HL-60 (cell line): ENCODE results near the gene CD72.

Source experiments
- DNase-seq, 2 experiments: peaks; one replicate each; pipeline ENCODE4 v3.0.0-alpha.2; 2010 to 2020; ENCODE audit warnings: low read depth in 1 of 2, low spot score in 1 of 2
- H3K27ac ChIP-seq: fragments of 250-450 bp; sonication (Bioruptor Pico); replicated peaks from 2 replicates; pipeline ENCODE4 v1.5.1; 2020; ENCODE audit warnings: mild to moderate bottlenecking, moderate library complexity
- H3K27me3 ChIP-seq: fragments of 250-450 bp; sonication (Bioruptor Pico); 2 replicates; pipeline ENCODE4 v1.5.1; 2021; ENCODE audit warnings: mild to moderate bottlenecking, moderate library complexity; ENCODE audit not compliant: insufficient read depth, poor library complexity, severe bottlenecking
- H3K4me3 ChIP-seq: replicated peaks from 2 replicates; pipeline ENCODE4 v1.5.1; 2011; ENCODE audit warnings: mild to moderate bottlenecking, control low read depth, low read length; ENCODE audit not compliant: insufficient read depth
- GABPA ChIP-seq: IDR thresholded peaks from 2 replicates; pipeline ENCODE4 v1.6.1; 2012; ENCODE audit warnings: low read depth
- POLR2AphosphoS5 ChIP-seq: IDR thresholded peaks from 2 replicates; pipeline ENCODE4 v1.6.1; 2012; ENCODE audit warnings: low read depth
- SPI1 ChIP-seq: IDR thresholded peaks from 2 replicates; pipeline ENCODE4 v1.6.1; 2012; ENCODE audit warnings: low read depth, mild to moderate bottlenecking, borderline replicate concordance
- TF ChIP-seq, protein P1 (sequence below): IDR thresholded peaks from 2 replicates; pipeline ENCODE4 v1.6.1; 2012; ENCODE audit warnings: low read depth; ENCODE audit not compliant: insufficient replicate concordance
- TF ChIP-seq, protein P2 (sequence below): IDR thresholded peaks from one replicate; pipeline ENCODE4 v1.5.1; 2011; ENCODE audit warnings: low read length, control low read depth, inconsistent platforms; ENCODE audit not compliant: insufficient read depth

Gene CD72

DNA sequence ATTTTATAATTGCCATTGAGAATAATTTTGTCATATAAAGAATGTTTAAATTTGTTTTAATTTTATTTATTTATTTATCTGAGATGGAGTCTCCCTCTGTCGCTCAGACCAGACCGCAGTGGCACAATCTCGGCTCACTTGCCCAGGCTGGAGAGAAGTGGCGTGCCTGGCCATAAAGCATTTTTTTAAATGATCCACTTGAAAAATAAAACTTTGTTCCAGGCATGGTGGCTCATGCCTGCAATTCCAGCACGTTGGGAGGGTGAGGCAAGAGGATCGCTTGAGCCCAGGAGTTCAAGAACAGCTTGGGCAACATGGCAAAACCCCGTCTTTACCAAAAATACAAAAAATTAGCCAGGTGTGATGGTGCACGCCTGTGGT, 34.6 kb upstream of the CD72 start:
- no peak overlapping the region for H3K4me3 ChIP-seq
- no peaks in the 10 kb centered on the region for H3K27me3 ChIP-seq
- H3K27ac ChIP-seq, result no peak overlapping the region
- no peak for DNase-seq
- TF ChIP-seq POLR2AphosphoS5 (no peak), GABPA (no peak), SPI1 (no peak)
- TF ChIP-seq, protein P1, sequence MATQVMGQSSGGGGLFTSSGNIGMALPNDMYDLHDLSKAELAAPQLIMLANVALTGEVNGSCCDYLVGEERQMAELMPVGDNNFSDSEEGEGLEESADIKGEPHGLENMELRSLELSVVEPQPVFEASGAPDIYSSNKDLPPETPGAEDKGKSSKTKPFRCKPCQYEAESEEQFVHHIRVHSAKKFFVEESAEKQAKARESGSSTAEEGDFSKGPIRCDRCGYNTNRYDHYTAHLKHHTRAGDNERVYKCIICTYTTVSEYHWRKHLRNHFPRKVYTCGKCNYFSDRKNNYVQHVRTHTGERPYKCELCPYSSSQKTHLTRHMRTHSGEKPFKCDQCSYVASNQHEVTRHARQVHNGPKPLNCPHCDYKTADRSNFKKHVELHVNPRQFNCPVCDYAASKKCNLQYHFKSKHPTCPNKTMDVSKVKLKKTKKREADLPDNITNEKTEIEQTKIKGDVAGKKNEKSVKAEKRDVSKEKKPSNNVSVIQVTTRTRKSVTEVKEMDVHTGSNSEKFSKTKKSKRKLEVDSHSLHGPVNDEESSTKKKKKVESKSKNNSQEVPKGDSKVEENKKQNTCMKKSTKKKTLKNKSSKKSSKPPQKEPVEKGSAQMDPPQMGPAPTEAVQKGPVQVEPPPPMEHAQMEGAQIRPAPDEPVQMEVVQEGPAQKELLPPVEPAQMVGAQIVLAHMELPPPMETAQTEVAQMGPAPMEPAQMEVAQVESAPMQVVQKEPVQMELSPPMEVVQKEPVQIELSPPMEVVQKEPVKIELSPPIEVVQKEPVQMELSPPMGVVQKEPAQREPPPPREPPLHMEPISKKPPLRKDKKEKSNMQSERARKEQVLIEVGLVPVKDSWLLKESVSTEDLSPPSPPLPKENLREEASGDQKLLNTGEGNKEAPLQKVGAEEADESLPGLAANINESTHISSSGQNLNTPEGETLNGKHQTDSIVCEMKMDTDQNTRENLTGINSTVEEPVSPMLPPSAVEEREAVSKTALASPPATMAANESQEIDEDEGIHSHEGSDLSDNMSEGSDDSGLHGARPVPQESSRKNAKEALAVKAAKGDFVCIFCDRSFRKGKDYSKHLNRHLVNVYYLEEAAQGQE, result no peak
- TF ChIP-seq, protein P2, sequence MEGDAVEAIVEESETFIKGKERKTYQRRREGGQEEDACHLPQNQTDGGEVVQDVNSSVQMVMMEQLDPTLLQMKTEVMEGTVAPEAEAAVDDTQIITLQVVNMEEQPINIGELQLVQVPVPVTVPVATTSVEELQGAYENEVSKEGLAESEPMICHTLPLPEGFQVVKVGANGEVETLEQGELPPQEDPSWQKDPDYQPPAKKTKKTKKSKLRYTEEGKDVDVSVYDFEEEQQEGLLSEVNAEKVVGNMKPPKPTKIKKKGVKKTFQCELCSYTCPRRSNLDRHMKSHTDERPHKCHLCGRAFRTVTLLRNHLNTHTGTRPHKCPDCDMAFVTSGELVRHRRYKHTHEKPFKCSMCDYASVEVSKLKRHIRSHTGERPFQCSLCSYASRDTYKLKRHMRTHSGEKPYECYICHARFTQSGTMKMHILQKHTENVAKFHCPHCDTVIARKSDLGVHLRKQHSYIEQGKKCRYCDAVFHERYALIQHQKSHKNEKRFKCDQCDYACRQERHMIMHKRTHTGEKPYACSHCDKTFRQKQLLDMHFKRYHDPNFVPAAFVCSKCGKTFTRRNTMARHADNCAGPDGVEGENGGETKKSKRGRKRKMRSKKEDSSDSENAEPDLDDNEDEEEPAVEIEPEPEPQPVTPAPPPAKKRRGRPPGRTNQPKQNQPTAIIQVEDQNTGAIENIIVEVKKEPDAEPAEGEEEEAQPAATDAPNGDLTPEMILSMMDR, result no peak

DNA sequence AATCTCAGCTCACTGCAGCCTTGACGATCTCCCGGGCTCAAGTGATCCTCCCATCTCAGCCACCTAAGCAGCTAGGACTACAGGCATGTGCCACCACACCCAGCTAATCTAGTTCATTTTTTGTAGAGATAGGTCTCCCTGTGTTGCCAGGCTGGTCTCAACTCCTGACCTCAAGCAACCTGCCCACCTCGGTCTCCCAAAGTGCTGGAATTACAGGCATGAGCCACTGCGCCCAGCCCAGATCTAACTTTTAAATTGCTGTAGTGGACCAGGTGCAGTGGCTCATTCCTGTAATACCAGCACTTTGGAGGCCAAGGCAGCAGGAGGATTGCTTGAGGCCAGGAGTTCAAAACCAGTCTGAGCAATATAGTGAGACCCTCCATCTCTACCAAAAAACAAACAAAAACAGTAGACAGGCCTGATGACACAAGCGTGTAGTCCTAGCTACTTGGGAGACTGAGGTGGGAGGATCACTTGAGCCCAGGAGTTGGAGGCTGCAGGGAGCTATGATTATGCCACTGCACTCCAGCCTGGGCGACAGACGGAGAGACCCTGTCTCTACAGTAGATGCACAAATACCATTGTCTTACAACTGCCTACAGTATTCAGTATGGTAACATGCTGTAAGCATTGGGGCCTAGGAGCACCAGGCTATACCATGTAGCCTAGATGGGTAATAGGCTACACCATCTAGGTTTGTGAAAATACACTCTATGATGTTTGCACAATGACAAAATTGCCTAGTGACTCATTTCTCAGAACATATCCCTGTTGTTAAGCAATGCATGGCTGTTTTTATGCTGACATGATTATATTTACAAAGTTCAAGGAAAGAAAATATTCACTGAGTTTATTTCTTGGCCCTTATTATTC, 34.0 kb upstream of the CD72 start:
- H3K27me3 ChIP-seq, result no peaks in the 10 kb centered on the region
- H3K27ac ChIP-seq, result no peak overlapping the region
- H3K4me3 ChIP-seq, result no peak overlapping the region
- TF ChIP-seq SPI1, result no peak
- no peak for TF ChIP-seq POLR2AphosphoS5
- TF ChIP-seq, protein P2, result no peak
- TF ChIP-seq GABPA, result no peak
- TF ChIP-seq, protein P1, result no peak
- DNase-seq, result no peak

DNA sequence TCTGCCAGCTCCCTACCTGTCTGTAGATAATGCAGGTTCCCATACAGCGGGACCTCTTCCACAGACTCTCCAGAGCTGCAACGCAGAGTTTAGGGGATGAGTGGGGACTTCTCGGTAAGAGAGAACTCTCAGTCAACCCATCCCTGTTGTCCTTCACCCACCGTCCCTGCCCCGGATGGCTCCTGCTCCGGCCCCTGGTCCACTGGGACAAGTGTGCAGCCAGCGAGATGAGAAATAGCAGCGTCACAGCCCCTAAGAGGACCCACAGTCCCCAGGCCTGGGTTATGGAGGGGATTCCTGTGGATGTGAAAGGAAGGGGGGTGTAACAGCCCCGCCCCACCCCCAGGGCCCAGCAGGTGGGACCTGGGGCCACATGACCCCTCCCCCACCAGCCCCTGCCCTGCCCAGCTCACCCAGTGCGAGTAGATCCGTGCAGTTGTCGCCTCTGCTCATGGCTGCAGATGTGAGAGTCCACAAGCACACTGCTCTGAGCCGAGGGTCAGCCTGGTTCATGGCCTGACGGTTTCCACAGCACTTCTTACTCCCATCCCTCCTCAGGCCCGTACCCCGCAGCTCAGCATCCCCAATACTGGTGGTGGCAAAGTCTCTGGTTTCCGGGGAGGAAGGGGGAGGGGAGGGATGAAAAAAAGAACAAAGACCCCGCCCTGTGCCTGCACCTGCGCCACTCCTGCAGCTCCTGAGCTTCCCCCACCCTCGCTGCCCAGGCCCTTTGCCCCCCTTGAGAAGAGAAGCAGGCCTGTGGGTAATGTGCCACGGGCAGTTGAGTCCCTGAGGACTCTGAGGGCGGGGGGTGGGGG, 32.3 kb upstream of the CD72 start, which contains the start of gene SIT1:
TSS of gene SIT1 (minus strand) at position 591 of the 818 bp plus-strand sequence. CDS start at position 513, 78 bp downstream.
- DNase-seq, result no peak
- TF ChIP-seq GABPA, result no peak
- TF ChIP-seq, protein P2, result no peak
- TF ChIP-seq SPI1, result no peak
- TF ChIP-seq, protein P1, result no peak
- no peak for TF ChIP-seq POLR2AphosphoS5
- H3K4me3 ChIP-seq, result no peak within 1 kb of the TSS
- peak within 1 kb of the TSS; percentile 64 for H3K27ac ChIP-seq
- no peaks in the 10 kb centered on the region for H3K27me3 ChIP-seq
